Activated T-helper 1 cell treated with anti-CD3 and anti-CD28 coated beads, Interleukin-2, amount 50 U/mL, for 16 hours (primary cell): Measurements from ENCODE around the gene UBA3.

Experiments
- DNase-seq, 2 donors: peaks; one replicate each; pipeline ENCODE4 v3.0.0-alpha.2; 2020; ENCODE audit warnings: low read depth in 1 of 2, low spot score in 1 of 2

UBA3 gene

DNA sequence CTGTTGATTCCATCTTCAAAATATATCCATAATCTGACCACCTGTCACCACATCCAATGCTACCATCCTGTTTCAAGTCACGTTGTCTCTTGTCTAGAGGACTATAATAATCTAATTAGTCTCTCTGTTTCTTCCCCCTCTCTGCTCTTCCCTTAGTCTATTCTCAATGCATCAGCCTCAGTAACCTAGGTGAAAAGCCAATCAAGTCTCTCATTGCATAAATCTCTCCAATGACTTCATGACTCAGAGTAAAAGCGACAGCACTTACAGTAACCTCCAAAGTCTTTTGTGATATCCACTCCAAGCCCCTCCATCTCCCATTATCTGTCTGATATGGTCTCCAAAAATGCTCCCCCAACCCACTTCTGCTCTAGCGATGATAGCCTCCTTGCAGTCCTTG lies 7.2 kb downstream of the UBA3 start:
- no peak for DNase-seq

DNA sequence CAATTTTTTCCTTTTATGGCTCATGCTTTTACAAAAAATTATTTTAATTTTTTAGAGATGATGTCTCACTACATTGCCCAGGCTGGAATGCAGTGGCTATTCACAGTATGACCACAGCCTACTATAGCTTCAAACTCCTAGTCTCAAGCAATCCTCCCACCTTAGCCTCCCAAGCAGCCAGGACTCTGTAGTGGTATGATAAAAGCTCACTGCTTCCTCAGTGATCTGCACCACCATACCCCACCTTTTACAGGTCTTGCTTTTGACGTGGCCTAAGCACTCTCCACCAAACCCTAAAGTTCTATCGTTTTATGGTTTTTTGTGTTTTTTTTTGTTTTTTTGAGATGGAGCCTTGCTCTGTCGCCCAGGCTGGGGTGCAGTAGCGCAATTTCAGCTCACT lies 14.0 kb downstream of the UBA3 start:
- DNase-seq: no peak

DNA sequence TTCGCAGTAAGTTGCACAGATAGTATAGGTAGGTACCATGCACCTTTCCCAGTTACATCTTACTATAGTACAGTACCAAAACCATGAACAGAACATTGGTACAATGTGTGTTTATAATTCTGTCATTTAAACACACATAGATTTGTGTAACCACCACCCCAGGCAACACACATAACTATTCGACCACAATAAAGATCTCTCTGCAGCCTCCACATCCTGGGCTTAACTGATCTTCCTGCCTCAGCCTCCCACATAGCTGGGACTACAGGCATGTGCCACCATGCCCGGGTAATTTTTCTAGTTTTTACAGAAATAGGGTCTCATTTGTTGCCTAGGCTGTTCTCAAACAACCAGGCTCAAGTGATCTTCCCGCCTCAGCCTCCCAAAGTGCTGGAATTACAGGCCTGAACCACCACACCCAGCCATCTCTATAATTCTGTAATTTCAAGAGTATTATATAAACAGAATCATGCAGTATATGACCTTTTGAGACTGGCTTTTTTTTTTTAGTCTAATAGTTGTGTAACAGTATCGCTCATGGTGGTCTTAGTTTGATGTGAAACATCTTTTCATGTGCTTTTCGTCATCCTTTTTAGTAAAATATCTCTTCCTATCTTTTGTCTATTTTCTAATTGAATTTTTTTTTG lies 14.7 kb downstream of the UBA3 start:
- DNase-seq: no peak

GRCh38 chr3:69063636-69064035 lies 16.5 kb downstream of the UBA3 start:
- DNase-seq: no peak

- no peak for DNase-seq
Measured at GRCh38 chr3:69059688-69060087, 20.5 kb downstream of the UBA3 start.

GRCh38 chr3:69058947-69059224 lies 21.3 kb downstream of the UBA3 start:
- no peak for DNase-seq

GRCh38 chr3:69058180-69058946 lies 21.8 kb downstream of the UBA3 start:
- no peak for DNase-seq

DNA sequence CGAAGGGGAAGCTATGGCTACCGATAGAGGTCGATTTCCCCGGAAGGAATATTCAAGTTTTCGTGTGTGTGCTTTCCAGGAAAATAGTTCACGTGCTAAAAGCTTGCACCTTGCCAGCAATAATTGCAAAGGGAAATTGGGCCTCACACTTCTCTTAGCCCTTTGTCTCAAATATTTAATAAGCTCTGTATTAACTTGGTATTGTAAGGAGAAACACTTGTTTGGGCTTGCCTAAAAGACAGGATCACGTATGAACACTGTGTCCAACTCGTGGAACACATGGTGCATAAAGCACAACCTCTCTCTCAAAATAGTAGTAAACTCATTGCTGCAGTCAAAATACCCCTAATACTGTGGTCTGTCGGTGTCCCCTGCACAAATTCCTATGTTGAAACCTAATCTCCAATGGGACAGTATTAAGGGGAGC lies 27.7 kb downstream of the UBA3 start:
- no peak for DNase-seq

- DNase-seq: peak; percentile 93 to 95
Measured at GRCh38 chr3:69051756-69052471, 28.3 kb downstream of the UBA3 start, which contains the start of gene TMF1. TSS of gene TMF1 (minus strand) at chr3:69052333. CDS start at chr3:69052086, 247 bp downstream.

DNA sequence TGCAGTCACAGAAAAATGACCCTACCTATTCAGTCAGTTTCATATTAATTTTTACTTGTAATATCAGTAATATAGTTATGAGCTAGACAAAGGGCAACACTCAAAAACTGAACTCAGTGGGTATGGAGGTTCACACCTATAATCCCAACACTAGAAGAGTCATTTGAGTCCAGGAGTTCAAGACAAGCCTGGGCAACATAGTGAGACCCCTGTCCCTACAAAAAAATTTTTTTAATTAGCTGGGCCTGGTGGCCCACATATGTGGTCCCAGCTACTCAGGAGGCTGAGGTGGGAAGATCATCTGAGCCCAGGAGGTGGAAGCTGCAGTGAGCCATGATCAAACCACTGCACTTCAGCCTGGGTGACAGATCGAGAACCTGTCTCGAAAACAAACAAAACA lies 31.2 kb downstream of the UBA3 start:
- DNase-seq: no peak

DNA sequence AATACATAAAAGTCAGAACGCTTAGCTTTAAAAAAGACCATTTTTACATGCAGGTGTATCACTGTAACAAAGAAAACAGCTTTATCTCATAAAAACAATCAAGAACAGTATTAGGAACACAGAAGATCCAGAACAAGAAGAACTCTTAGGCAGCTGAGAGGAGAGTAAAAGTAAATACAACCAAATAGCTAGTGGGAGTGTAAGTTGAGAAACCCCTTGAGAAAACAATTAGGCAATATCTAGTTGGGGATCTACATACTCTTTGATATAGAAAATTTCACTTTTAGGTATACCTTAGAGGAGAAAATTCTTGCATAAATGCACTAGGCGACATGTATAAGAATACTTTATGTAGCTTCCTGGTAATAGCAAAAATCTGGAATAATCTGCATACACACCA lies 35.6 kb downstream of the UBA3 start:
- DNase-seq: no peak

- no peak for DNase-seq
Measured at GRCh38 chr3:69033470-69033869, 46.7 kb downstream of the UBA3 start.

- DNase-seq: no peak
Measured at GRCh38 chr3:69032737-69033136, 47.4 kb downstream of the UBA3 start.

- DNase-seq: no peak
Measured at GRCh38 chr3:69032142-69032541, 48.0 kb downstream of the UBA3 start.

DNA sequence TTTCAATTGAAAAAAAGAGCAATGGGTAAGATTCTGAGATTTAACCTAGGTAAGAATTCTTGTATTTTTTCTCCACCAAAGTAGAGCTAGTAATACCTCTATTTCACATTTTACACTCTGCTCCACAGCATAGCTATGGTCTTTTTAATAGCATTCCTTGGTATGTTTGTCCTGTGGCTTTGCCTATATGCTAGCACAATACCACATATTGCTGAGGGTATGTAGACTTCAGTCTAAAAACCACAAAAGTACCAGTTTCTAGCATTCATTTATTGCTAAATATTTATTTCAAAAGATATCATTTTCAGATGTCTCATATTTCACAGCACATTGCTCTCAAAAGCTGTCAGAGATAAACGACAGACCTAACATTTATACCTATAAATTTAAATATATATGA lies 48.5 kb downstream of the UBA3 start:
- DNase-seq: no peak

GRCh38 chr3:69020857-69021256 lies 59.3 kb downstream of the UBA3 start:
- DNase-seq: no peak

DNA sequence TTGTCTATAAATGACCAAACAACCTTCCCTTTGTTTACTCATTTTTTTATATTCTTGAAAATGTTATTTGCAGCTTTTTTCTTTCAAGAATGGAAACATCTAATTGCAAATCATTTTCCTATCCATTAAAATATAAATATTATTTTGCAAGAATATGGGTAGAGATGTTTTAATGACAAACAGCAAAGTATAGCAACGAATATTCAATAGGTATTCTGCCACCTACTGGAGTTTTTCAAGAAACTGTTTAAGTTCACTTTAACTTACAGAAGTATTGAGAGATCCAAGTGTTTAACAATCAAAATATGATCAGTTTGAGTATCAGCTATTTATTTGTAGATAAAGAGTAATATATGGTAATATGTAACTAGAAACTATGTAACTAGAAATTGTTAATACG lies 59.7 kb downstream of the UBA3 start:
- DNase-seq: no peak

DNA sequence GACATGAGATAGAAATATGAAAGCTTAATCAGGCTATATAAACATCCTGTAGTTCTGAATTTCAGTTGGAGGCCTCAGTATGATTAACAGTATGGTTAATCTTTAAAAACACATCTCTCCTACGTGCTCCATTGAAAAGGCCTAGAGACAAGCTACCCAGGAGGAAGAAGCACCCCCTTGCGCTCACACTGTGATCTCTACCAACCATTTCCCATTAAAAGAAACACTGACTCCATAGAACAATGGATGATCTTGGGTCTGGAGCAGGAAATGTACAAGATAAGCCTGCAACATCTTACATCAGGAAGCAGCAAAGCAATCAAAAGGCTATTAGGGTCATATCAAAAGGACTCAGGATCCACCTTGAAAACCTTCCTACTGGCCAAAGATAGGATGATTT lies 63.3 kb downstream of the UBA3 start:
- no peak for DNase-seq

- no peak for DNase-seq
Measured at GRCh38 chr3:69016102-69016501, 64.1 kb downstream of the UBA3 start.

- DNase-seq: no peak
Measured at GRCh38 chr3:69014022-69014580, 66.1 kb downstream of the UBA3 start.

GRCh38 chr3:69013253-69014021 lies 66.7 kb downstream of the UBA3 start, which contains the start of gene EOGT:
TSS of gene EOGT (minus strand) at chr3:69013684. CDS start at chr3:69009846, 3,838 bp downstream.
- peak; percentile 65 to 68 for DNase-seq
